K562 (cell line): ENCODE data around the gene DIP2C. TPM values are rescaled to one million over a fixed set of nuclear protein-coding genes. Genes with fewer than 3 reads are reported as not detected.

Source experiments
- ATAC-seq: fragments of 200-7000 bp; cut with Tn5 transposase; 3 replicates; pipeline ENCODE4 v1.9.1; 2020; ENCODE audit warnings: moderate library complexity
- BruUV-seq: library from RNA; stranded (reverse); fragments of 400-500 nt; replicated peaks from 2 replicates; lab custom pipeline; 2021; lab: Mats Ljungman, UMichigan
- CTCF ChIA-PET: fragments of 300-600 bp; formaldehyde crosslinking; extraction: SDS; loops from one replicate; lab custom pipeline; 2021; ENCODE audit warnings: low intra/inter-chr PET ratio; lab: Yijun Ruan, JAX
- POLR2A ChIA-PET: fragments of 300-600, 350-650 bp; sonication (Branson Sonifier 250); formaldehyde crosslinking; extraction: SDS; loops from one replicate; lab custom pipeline; 2021; ENCODE audit warnings: antibody characterized with exemption, inconsistent platforms; lab: Yijun Ruan, JAX
- DNase-seq, 4 experiments: peaks; one replicate each; pipeline versions ENCODE4 v3.0.0 to v3.0.0-alpha.2; 2011 to 2018; ENCODE audit warnings: low spot score in 3 of 4, mixed read lengths in 3 of 4; ENCODE audit errors: extremely low read depth in 1 of 4
- FAIRE-seq: peaks from 2 replicates; lab custom pipeline; 2011; peaks lifted over from hg19 to GRCh38; lab: Jason Lieb, UNC
- H2AFZ ChIP-seq: 2 replicates; pipeline ENCODE4 v1.6.0; 2011; ENCODE audit warnings: low read depth, low read length, control low read depth, inconsistent platforms
- H3K27ac ChIP-seq: fragments of 200-600 bp; 3 replicates; pipeline ENCODE4 v1.8.0; 2011; ENCODE audit warnings: low read depth, mild to moderate bottlenecking, control low read depth, inconsistent platforms, low read length, moderate library complexity, mixed read lengths; ENCODE audit errors: extremely low read depth
- H3K27me3 ChIP-seq, 2 experiments: fragments of 300-600 bp in 1 of 2; 2 replicates in 1 of 2; 3 replicates in 1 of 2; pipeline versions ENCODE4 v1.6.0 to v1.8.0; 2011; ENCODE audit warnings: inconsistent platforms in 2 of 2, low read length in 2 of 2, mild to moderate bottlenecking in 1 of 2, mixed read lengths in 1 of 2, moderate library complexity in 1 of 2; ENCODE audit not compliant: control insufficient read depth in 2 of 2, insufficient read depth in 2 of 2
- H3K36me3 ChIP-seq: fragments of 300-600 bp; 3 replicates; pipeline ENCODE4 v1.8.0; 2011; ENCODE audit warnings: mild to moderate bottlenecking, low read length, inconsistent platforms; ENCODE audit not compliant: control insufficient read depth, insufficient read depth
- H3K4me1 ChIP-seq, 2 experiments: fragments of 200-600 bp in 1 of 2; replicated peaks in 1 of 2; 2 replicates in 1 of 2; 3 replicates in 1 of 2; pipeline versions ENCODE4 v1.5.1 to v1.8.0; 2011; ENCODE audit warnings: inconsistent platforms in 2 of 2, low read length in 2 of 2, mild to moderate bottlenecking in 1 of 2, mixed read lengths in 1 of 2, moderate library complexity in 1 of 2; ENCODE audit not compliant: control insufficient read depth in 2 of 2, insufficient read depth in 2 of 2
- H3K4me2 ChIP-seq: 2 replicates; pipeline ENCODE4 v1.6.1; 2011; ENCODE audit warnings: low read length, control low read depth, inconsistent platforms, mixed read lengths; ENCODE audit not compliant: insufficient read depth
- H3K4me3 ChIP-seq: fragments of 200-600 bp; sonication (generic), shearing (Covaris generic); 2 replicates; pipeline ENCODE4 v1.5.1; 2016; ENCODE audit warnings: control low read depth, inconsistent platforms
- H3K79me2 ChIP-seq: fragments of 200-600 bp; 3 replicates; pipeline ENCODE4 v1.8.0; 2011; ENCODE audit warnings: low read length, inconsistent platforms; ENCODE audit not compliant: control insufficient read depth, insufficient read depth
- H3K9ac ChIP-seq, 2 experiments: 2 replicates each; pipeline versions ENCODE4 v1.6.0 to v1.6.1; 2011; ENCODE audit warnings: low read depth in 2 of 2, low read length in 2 of 2, control low read depth in 1 of 2, inconsistent platforms in 1 of 2, mild to moderate bottlenecking in 1 of 2, mixed read lengths in 1 of 2; ENCODE audit not compliant: insufficient read depth in 1 of 2
- H3K9me1 ChIP-seq: one replicate; pipeline ENCODE4 v1.6.0; 2011; ENCODE audit warnings: inconsistent platforms, mild to moderate bottlenecking, low read length, moderate library complexity; ENCODE audit not compliant: control insufficient read depth, insufficient read depth
- H3K9me3 ChIP-seq: replicated peaks from 2 replicates; pipeline ENCODE4 v1.5.1; 2011; ENCODE audit warnings: low read depth, low read length, inconsistent platforms; ENCODE audit not compliant: control insufficient read depth, insufficient read depth
- H4K20me1 ChIP-seq: replicated peaks from 2 replicates; pipeline ENCODE4 v1.6.1; 2011; ENCODE audit warnings: low read length, inconsistent platforms, mixed read lengths; ENCODE audit not compliant: control insufficient read depth, insufficient read depth
- ARNT ChIP-seq, 2 experiments: fragments of 450-650 bp; IDR thresholded peaks; 2 replicates each; pipeline ENCODE4 v1.6.1; 2016; ENCODE audit warnings: mild to moderate bottlenecking in 1 of 2
- BCOR ChIP-seq: fragments of 450-650 bp; IDR thresholded peaks from 2 replicates; pipeline ENCODE4 v1.6.1; 2016
- DMBX1 ChIP-seq: fragments of 250-450 bp; sonication (Bioruptor Pico); IDR thresholded peaks from 2 replicates; pipeline ENCODE4 v1.8.0; 2022; ENCODE audit warnings: inconsistent platforms, mild to moderate bottlenecking, moderate library complexity, borderline replicate concordance
- ETV1 ChIP-seq: fragments of 450-650 bp; conservative IDR thresholded peaks from 2 replicates; pipeline ENCODE4 v1.6.1; 2016; ENCODE audit warnings: missing genetic modification characterization, control low read depth, low read depth, missing compliant biosample characterization
- NFYB ChIP-seq: IDR thresholded peaks from 2 replicates; pipeline ENCODE4 v1.6.1; 2011; ENCODE audit warnings: mild to moderate bottlenecking, moderate library complexity; ENCODE audit not compliant: insufficient read length; ENCODE audit errors: extremely low read depth
- TAF9B ChIP-seq: fragments of 450-650 bp; IDR thresholded peaks from 2 replicates; pipeline ENCODE4 v1.6.1; 2018; ENCODE audit warnings: mild to moderate bottlenecking; ENCODE audit not compliant: partially characterized antibody
- ZNF282 ChIP-seq: sonication (generic); formaldehyde crosslinking; IDR thresholded peaks from 2 replicates; pipeline ENCODE4 v1.8.1; 2023; ENCODE audit warnings: missing genetic modification reagents
- ZNF57 ChIP-seq: fragments of 450-650 bp; formaldehyde crosslinking; IDR thresholded peaks from 2 replicates; pipeline ENCODE4 v1.4.0; 2020; ENCODE audit warnings: mild to moderate bottlenecking, moderate library complexity
- WGBS: fragments of 100-300 bp; shearing (Covaris generic); methylation state at CpG from one replicate; pipeline ENCODE4 v1.1.6; 2016; ENCODE audit warnings: low coverage, mixed read lengths; ENCODE audit not compliant: insufficient coverage; ENCODE audit errors: missing lambda C conversion rate; 5-methylcytosine and 5-hydroxymethylcytosine counted together
- in situ Hi-C: fragments of 300-500 bp; cut with MboI; formaldehyde crosslinking; loops from 4 replicates; pipeline ENCODE4 v1.15.0; 2018; ENCODE audit warnings: inconsistent platforms, mixed read lengths
- intact Hi-C: fragments of 100-400 bp; cut with micrococcal nuclease; formaldehyde crosslinking; loops from 2 replicates; pipeline ENCODE4 v1.14.2; 2022
- polyA plus RNA-seq, 8 experiments: library from polyadenylated mRNA; depleted of rRNA in 4 of 8; stranded (reverse) in 5 of 8; unstranded in 3 of 8; fragments of >200 nt; fragmentation: Nextera tagmentation in 2 of 8; fragmentation: Illumina TruSeq in 1 of 8; extraction: Ambion mirVana in 2 of 8; extraction: Trizol in 1 of 8; gene quantifications; 2 replicates each; pipeline versions ENCODE4 v1.2.1 to v1.2.3, GENCODE V29; 2011 to 2014; ENCODE audit warnings: inconsistent platforms in 1 of 8, missing spikeins in 1 of 8
- total RNA-seq, 7 experiments: library from RNA; depleted of rRNA in 6 of 7; stranded (reverse); fragments of >200 nt in 6 of 7; fragmentation: Illumina TruSeq in 2 of 7; extraction: Trizol in 2 of 7; gene quantifications; 2 replicates each; pipeline versions ENCODE4 v1.2.1 to v1.2.3, GENCODE V29; 2011 to 2021; ENCODE audit warnings: low replicate concordance in 1 of 7
- TF ChIP-seq, protein P1 (sequence below), 3 experiments: fragments of 200-800 bp in 1 of 3; sonication (Bioruptor generic) in 1 of 3; sonication (generic) in 1 of 3; formaldehyde crosslinking in 1 of 3; IDR thresholded peaks; 2 replicates each; pipeline versions ENCODE4 v1.6.1 to v1.8.0; 2016 to 2022; ENCODE audit warnings: mild to moderate bottlenecking in 2 of 3, missing compliant biosample characterization in 2 of 3, missing genetic modification characterization in 2 of 3, missing genetic modification reagents in 1 of 3
- TF ChIP-seq, protein P2 (sequence below): fragments of 250-450 bp; sonication (Bioruptor Pico); IDR thresholded peaks from 2 replicates; pipeline ENCODE4 v1.8.0; 2021; ENCODE audit warnings: borderline replicate concordance, mild to moderate bottlenecking, moderate library complexity; ENCODE audit not compliant: poor library complexity, severe bottlenecking
- TF ChIP-seq, protein P3 (sequence below): fragments of 250-450 bp; sonication (Bioruptor Pico); IDR thresholded peaks from 2 replicates; pipeline ENCODE4 v1.4.0; 2020; ENCODE audit warnings: mild to moderate bottlenecking, moderate library complexity

Gene DIP2C
- total and polyA plus RNA-seq, 9 of the 15 experiments (the other 6 are each of a cell fraction or from before 2014, with no cell fraction given) = 0.01 TPM; not detected in 8

DNA sequence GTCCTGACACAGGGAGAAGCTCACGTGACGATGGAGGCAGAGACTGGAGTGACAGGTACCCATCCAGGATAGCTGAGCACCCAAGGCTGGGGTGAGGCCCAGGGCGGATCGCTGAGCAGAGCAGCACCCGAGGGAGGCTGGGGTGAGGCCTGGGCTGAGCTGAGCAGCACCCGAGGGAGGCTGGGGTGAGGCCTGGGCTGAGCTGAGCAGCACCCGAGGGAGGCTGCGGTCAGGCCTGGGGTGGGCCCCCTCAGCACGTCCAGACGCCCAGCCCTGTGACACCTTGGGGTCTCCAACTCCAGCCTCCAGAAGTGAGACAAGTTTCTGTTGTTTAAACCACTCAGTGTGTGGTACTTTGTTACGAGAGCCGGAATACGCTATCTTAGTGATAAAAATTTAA is 318.0 kb downstream of the DIP2C start:
- H3K27ac ChIP-seq = no peak overlapping the region
- intact Hi-C loops = no loop called here
- FAIRE-seq = no peak
- no peak for DNase-seq
- H3K4me3 ChIP-seq = no peak overlapping the region
- TF ChIP-seq, protein P1, sequence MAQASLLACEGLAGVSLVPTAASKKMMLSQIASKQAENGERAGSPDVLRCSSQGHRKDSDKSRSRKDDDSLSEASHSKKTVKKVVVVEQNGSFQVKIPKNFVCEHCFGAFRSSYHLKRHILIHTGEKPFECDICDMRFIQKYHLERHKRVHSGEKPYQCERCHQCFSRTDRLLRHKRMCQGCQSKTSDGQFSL (CRISPR knock-in tag; IDR thresholded peaks at IDR 0.05) = no peak
- TF ChIP-seq, protein P1 (tag; IDR thresholded peaks at IDR 0.05) = no peak
- TF ChIP-seq, protein P2, sequence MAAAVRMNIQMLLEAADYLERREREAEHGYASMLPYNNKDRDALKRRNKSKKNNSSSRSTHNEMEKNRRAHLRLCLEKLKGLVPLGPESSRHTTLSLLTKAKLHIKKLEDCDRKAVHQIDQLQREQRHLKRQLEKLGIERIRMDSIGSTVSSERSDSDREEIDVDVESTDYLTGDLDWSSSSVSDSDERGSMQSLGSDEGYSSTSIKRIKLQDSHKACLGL = no peak
- TF ChIP-seq, protein P3, sequence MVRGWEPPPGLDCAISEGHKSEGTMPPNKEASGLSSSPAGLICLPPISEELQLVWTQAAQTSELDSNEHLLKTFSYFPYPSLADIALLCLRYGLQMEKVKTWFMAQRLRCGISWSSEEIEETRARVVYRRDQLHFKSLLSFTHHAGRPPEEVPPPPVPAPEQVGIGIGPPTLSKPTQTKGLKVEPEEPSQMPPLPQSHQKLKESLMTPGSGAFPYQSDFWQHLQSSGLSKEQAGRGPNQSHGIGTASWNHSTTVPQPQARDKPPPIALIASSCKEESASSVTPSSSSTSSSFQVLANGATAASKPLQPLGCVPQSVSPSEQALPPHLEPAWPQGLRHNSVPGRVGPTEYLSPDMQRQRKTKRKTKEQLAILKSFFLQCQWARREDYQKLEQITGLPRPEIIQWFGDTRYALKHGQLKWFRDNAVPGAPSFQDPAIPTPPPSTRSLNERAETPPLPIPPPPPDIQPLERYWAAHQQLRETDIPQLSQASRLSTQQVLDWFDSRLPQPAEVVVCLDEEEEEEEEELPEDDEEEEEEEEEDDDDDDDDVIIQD (CRISPR knock-in tag) = no peak
- TF ChIP-seq ZNF282 (CRISPR knock-in tag) (no peak), BCOR (no peak), TAF9B (no peak), ARNT (IDR thresholded peaks at IDR 0.05) (no peak), ZNF57 (CRISPR knock-in tag) (no peak), DMBX1 (CRISPR knock-in tag) (no peak), NFYB (no peak), ETV1 (tag) (no peak)
- peaks cover 29 to 72% of the 10 kb centered on the region in 2 experiments for H3K27me3 ChIP-seq
- no peaks in the 10 kb centered on the region for H3K36me3 ChIP-seq
- ChIA-PET CTCF (no interaction called here), POLR2A (interaction anchor here (0.8 kb wide), 1 partner anchor 9 kb away, joined by 4 read pairs; no protein-coding TSS in a partner anchor)
- no peak overlapping the region for H3K4me2 ChIP-seq
- no peak overlapping the region for H2AFZ ChIP-seq
- no peaks in the 10 kb centered on the region for H3K9me1 ChIP-seq
- no peaks in the 10 kb centered on the region for H3K9me3 ChIP-seq
- in situ Hi-C loops = no loop called here
- ATAC-seq = no peak
- WGBS = 2% methylated on average over 13 of the region's 13 CpGs
- no TSS peak for BruUV-seq
- no peaks in the 10 kb centered on the region for H4K20me1 ChIP-seq
- no peaks in the 10 kb centered on the region for H3K79me2 ChIP-seq
- H3K4me1 ChIP-seq = 0 out of 5 replicates have a peak, but pooled peaks cover 0 to 2% of the 10 kb centered on the region in 2 experiments
- H3K9ac ChIP-seq = no peak overlapping the region
